ENCODE results near the gene FOXP4. TPM values are rescaled to one million over a fixed set of nuclear protein-coding genes. Genes with fewer than 3 reads are reported as not detected.
A peak's percentile ranks its signal among the peaks of the same experiment; 100 is the strongest.

FOXP4 gene
- total and polyA plus RNA-seq, 2 of the 13 experiments (the other 11 are each of a cell fraction or from before 2014, with no cell fraction given): 11.0 to 12.4 TPM

DNA sequence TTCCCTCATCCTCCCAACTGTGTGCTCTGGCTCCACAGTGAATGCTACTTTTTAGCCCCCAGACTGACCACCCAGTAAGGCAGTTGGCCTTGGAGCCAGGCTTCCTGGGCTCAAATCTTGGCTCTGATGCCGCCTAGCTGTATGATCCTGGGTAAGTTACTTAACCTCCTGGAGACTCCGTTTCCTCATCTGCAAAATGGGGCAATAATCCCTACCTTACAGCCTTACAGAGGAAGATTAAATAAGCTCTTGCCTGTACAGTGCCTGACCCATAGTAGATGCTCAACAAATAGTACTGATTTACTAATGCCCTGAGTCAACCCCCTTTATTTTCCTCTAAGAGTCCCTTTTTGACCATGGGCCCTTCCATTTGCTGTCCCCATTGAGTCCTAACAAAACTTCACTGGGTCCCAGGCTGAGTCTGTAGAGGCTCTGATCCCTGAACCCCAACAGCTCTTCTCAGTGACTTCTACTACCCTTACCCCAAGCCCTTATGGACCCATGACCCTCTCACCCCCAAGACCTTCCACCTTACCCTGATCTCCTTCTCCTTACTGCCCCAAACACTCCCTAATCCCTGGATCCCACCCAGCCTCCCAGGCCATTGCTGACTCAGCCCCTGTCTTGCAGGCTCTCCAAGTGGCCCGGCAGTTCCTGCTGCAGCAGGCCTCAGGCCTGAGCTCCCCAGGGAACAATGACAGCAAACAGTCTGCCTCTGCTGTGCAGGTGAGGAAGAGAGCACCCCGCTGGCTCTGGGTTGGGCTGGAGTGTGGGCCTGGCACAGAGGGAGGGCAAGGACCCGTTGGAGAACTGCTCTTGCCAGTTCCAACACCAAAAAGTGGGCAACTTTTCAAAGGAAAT, 31.4 kb downstream of the FOXP4 start (continued):
- TF ChIP-seq, protein P1, sequence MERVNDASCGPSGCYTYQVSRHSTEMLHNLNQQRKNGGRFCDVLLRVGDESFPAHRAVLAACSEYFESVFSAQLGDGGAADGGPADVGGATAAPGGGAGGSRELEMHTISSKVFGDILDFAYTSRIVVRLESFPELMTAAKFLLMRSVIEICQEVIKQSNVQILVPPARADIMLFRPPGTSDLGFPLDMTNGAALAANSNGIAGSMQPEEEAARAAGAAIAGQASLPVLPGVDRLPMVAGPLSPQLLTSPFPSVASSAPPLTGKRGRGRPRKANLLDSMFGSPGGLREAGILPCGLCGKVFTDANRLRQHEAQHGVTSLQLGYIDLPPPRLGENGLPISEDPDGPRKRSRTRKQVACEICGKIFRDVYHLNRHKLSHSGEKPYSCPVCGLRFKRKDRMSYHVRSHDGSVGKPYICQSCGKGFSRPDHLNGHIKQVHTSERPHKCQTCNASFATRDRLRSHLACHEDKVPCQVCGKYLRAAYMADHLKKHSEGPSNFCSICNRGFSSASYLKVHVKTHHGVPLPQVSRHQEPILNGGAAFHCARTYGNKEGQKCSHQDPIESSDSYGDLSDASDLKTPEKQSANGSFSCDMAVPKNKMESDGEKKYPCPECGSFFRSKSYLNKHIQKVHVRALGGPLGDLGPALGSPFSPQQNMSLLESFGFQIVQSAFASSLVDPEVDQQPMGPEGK (CRISPR knock-in tag; IDR thresholded peaks at IDR 0.05): no peak
- TF ChIP-seq TBX3 (IDR thresholded peaks at IDR 0.05; ENCODE audit: borderline replicate concordance): no peak
- no peak for TF ChIP-seq NFYC (CRISPR knock-in tag; IDR thresholded peaks at IDR 0.05)
- TF ChIP-seq ZNF530 (CRISPR knock-in tag; IDR thresholded peaks at IDR 0.05; ENCODE audit: low read depth): no peak
- peak; percentile 11; the same call in 1 of the 2 replicates for TF ChIP-seq HNF4A (CRISPR knock-in tag; IDR thresholded peaks at IDR 0.05)
- TF ChIP-seq SOX13 (IDR thresholded peaks at IDR 0.05): no peak
- TF ChIP-seq SOX13 (CRISPR knock-in tag; conservative IDR thresholded peaks at IDR 0.05 in 1 of 2, IDR thresholded peaks at IDR 0.05 in 1 of 2): no peak
- TF ChIP-seq ZNF547 (CRISPR knock-in tag; IDR thresholded peaks at IDR 0.05): peak; percentile 57
- TF ChIP-seq, protein P2, sequence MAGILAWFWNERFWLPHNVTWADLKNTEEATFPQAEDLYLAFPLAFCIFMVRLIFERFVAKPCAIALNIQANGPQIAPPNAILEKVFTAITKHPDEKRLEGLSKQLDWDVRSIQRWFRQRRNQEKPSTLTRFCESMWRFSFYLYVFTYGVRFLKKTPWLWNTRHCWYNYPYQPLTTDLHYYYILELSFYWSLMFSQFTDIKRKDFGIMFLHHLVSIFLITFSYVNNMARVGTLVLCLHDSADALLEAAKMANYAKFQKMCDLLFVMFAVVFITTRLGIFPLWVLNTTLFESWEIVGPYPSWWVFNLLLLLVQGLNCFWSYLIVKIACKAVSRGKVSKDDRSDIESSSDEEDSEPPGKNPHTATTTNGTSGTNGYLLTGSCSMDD (CRISPR knock-in tag; IDR thresholded peaks at IDR 0.05): no peak
- TF ChIP-seq, protein P3, sequence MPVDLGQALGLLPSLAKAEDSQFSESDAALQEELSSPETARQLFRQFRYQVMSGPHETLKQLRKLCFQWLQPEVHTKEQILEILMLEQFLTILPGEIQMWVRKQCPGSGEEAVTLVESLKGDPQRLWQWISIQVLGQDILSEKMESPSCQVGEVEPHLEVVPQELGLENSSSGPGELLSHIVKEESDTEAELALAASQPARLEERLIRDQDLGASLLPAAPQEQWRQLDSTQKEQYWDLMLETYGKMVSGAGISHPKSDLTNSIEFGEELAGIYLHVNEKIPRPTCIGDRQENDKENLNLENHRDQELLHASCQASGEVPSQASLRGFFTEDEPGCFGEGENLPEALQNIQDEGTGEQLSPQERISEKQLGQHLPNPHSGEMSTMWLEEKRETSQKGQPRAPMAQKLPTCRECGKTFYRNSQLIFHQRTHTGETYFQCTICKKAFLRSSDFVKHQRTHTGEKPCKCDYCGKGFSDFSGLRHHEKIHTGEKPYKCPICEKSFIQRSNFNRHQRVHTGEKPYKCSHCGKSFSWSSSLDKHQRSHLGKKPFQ (CRISPR knock-in tag; IDR thresholded peaks at IDR 0.05; ENCODE audit: insufficient replicate concordance): no peak
- TF ChIP-seq ISL2 (CRISPR knock-in tag; IDR thresholded peaks at IDR 0.05): no peak; the same call in 1 of the 2 replicates
- no peak for TF ChIP-seq CBX2 (IDR thresholded peaks at IDR 0.05; ENCODE audit: low read depth, low read length)
- no peak; the same call in 1 of the 2 replicates for TF ChIP-seq CBX2 (CRISPR knock-in tag; IDR thresholded peaks at IDR 0.05; ENCODE audit: low read depth)
- TF ChIP-seq, protein P4, sequence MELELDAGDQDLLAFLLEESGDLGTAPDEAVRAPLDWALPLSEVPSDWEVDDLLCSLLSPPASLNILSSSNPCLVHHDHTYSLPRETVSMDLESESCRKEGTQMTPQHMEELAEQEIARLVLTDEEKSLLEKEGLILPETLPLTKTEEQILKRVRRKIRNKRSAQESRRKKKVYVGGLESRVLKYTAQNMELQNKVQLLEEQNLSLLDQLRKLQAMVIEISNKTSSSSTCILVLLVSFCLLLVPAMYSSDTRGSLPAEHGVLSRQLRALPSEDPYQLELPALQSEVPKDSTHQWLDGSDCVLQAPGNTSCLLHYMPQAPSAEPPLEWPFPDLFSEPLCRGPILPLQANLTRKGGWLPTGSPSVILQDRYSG (CRISPR knock-in tag; IDR thresholded peaks at IDR 0.05): peak; percentile 72; the same call in 1 of the 2 replicates

Data from HepG2 (cell line).